ENCODE data around the gene KIAA0408. TPM values are rescaled to one million over a fixed set of nuclear protein-coding genes. Genes with fewer than 3 reads are reported as not detected.

Gene KIAA0408
- total and polyA plus RNA-seq, 4 experiments from 2014 or later, result 1.8 to 6.9 (median 6.8) TPM; not detected in 1

DNA sequence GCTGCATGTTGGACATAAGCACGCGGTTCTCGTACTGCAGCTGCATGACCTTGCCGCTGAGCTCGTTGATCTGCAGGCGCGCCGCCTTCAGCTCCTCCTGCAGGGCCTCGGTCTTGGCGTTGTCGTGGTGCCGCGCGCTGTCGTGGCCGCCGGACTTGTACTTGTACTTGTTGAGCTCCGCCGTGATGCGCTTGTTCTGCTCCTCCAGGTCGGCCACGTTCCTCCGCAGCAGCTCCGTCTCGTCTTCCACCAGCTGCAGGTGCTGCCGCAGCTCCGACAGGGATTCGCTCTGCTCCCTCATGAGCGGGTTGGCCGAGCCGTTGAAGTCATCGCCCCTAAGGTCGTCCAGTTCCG is 16.6 kb upstream of the KIAA0408 start:
- Histone ChIP-seq H3K27me3 (ENCODE audit: insufficient read depth, low read length) (no peaks in the 10 kb centered on the region), H3K9me3 (ENCODE audit: control insufficient read depth in 1 of 2, low read length in 2 of 2) (no peaks in the 10 kb centered on the region), H3K27ac (ENCODE audit: low read depth, low read length) (no peak overlapping the region), H3K36me3 (ENCODE audit: insufficient read depth, low read length) (no peaks in the 10 kb centered on the region), H3K4me1 (ENCODE audit: insufficient read depth, low read length) (no peaks in the 10 kb centered on the region), H3K4me3 (ENCODE audit: low read length in 2 of 2) (no peak overlapping the region)
- no peak for DNase-seq
- ChIA-PET POLR2A (ENCODE audit: partially characterized antibody) (no interaction called here), CTCF (ENCODE audit: partially characterized antibody) (interaction anchor here (0.8 to 1.6 kb wide), 3 partner anchors 9 to 45 kb away, joined by 3 to 6 read pairs (median 3); no protein-coding TSS in a partner anchor)
- intact Hi-C loops (cut with micrococcal nuclease), result no loop called here
- Mint-ChIP-seq H3K9me3 (no peaks in the 10 kb centered on the region), H3K27me3 (no peaks in the 10 kb centered on the region), H3K36me3 (peaks cover 28 to 52% of the 10 kb centered on the region in 2 donors), H3K4me1 (peaks cover 0 to 1% (median 0%) of the 10 kb centered on the region in 4 donors), H3K4me3 (peak overlapping the region in 2 of 8 donors; percentile 15 to 27), H3K27ac (no peak overlapping the region)

DNA sequence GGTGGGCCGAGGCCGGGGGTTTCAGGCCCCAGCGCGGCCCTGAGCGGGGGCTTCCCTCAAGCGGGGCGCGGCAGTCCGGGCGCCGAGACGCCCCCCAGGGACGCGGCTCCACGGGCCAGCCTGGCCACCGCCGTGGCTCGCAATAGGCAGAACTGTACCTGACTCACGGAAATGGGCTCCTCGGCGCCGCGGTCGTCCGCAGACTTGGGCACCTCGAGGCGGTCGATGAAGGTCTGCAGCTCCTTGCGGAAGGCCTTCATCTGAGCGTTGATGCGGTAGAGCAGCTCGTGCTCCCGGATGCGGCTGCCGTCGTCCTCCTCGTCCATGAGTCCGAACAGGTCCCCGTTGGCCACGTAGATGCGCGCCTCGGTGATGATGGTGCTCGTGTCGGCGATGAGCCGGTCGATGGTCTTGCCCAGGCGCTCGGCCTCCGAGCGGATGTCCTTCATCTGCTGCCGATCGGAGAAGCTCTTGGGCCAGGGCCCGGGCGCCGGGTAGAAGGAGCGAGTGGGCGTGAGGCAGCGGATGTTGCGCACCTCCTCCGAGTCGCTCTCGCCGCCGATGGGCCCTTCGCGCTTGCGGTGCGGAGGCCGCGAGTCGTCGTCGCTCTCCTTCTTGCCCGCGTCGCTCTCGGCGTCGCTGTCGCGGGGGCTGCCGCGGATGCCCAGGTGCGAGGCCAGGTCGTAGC is 16.1 kb upstream of the KIAA0408 start:
- no peaks in the 10 kb centered on the region for H3K4me1 ChIP-seq (ENCODE audit: insufficient read depth, low read length)
- H3K36me3 ChIP-seq (ENCODE audit: insufficient read depth, low read length), result no peaks in the 10 kb centered on the region
- ChIA-PET POLR2A (ENCODE audit: partially characterized antibody) (no interaction called here), CTCF (ENCODE audit: partially characterized antibody) (interaction anchor here (0.8 to 1.6 kb wide), 3 partner anchors 8 to 45 kb away, joined by 3 to 6 read pairs (median 3); no protein-coding TSS in a partner anchor)
- no peak for DNase-seq
- H3K9me3 Mint-ChIP-seq, result no peaks in the 10 kb centered on the region
- H3K27me3 ChIP-seq (ENCODE audit: insufficient read depth, low read length), result no peaks in the 10 kb centered on the region
- H3K27ac Mint-ChIP-seq, result no peak overlapping the region
- peaks cover 30 to 50% of the 10 kb centered on the region in 2 donors for H3K36me3 Mint-ChIP-seq
- no peaks in the 10 kb centered on the region for H3K27me3 Mint-ChIP-seq
- no peaks in the 10 kb centered on the region for H3K9me3 ChIP-seq (ENCODE audit: control insufficient read depth in 1 of 2, low read length in 2 of 2)
- H3K27ac ChIP-seq (ENCODE audit: low read depth, low read length), result no peak overlapping the region
- H3K4me3 ChIP-seq (ENCODE audit: low read length in 2 of 2), result no peak overlapping the region
- intact Hi-C loops (cut with micrococcal nuclease), result no loop called here
- H3K4me3 Mint-ChIP-seq, result no peak overlapping the region
- H3K4me1 Mint-ChIP-seq, result peaks cover 0 to 1% (median 0%) of the 10 kb centered on the region in 4 donors

DNA sequence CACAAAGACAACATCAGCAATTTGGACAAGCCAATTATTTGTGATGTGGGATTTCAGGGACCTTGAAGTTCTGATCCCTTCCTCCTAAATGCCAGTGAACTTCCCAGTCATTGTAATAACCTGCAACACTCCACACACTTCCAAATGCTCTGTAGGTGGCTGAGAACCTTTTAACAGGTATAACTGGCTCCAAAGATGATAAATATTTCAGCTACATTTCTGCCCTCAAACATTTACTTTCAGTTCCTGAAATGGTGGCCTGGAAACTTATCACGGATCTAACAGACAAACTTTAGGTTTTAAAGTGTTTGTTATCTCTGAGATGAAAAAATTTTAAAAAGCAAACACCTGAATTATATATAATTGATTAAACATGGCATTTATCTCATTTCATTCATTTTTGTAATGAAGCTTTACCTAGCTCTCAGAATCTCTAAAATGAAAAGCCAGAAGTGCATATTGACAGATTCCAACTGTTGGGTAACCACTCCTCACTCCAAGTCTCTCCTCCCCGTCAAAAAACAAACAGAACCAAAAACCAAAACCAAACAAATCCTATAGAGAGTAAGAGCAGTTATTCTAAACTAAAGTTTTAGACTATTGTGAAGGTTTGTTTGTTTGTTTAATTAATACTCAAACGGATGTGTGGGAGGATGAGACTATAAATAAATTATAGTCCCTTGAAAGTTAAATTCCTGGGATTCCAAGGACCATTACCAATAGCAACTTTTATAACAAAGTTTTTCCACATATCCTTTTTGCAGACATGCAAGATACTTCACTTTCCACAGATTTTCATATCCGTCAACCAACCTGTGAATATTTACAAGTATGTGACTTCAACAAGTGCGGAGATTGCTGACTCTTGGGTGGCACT is 12.4 kb upstream of the KIAA0408 start:
- CTCF ChIA-PET (ENCODE audit: partially characterized antibody), result interaction anchor here (1.2 kb wide), 1 partner anchor 44 kb away, joined by 3 read pairs; no protein-coding TSS in a partner anchor
- H3K27ac Mint-ChIP-seq, result no peak overlapping the region
- H3K27me3 Mint-ChIP-seq, result no peaks in the 10 kb centered on the region
- POLR2A ChIA-PET (ENCODE audit: partially characterized antibody), result no interaction called here
- H3K9me3 ChIP-seq (ENCODE audit: control insufficient read depth in 1 of 2, low read length in 2 of 2), result no peaks in the 10 kb centered on the region
- H3K36me3 Mint-ChIP-seq, result peaks cover 15 to 35% of the 10 kb centered on the region in 2 donors
- no peaks in the 10 kb centered on the region for H3K9me3 Mint-ChIP-seq
- H3K27me3 ChIP-seq (ENCODE audit: insufficient read depth, low read length), result no peaks in the 10 kb centered on the region
- no peaks in the 10 kb centered on the region for H3K36me3 ChIP-seq (ENCODE audit: insufficient read depth, low read length)
- H3K4me3 ChIP-seq (ENCODE audit: low read length in 2 of 2), result no peak overlapping the region
- DNase-seq, result no peak
- no peaks in the 10 kb centered on the region for H3K4me1 Mint-ChIP-seq
- H3K4me3 Mint-ChIP-seq, result no peak overlapping the region
- H3K27ac ChIP-seq (ENCODE audit: low read depth, low read length), result no peak overlapping the region
- H3K4me1 ChIP-seq (ENCODE audit: insufficient read depth, low read length), result no peaks in the 10 kb centered on the region
- intact Hi-C loops (cut with micrococcal nuclease), result no loop called here

DNA sequence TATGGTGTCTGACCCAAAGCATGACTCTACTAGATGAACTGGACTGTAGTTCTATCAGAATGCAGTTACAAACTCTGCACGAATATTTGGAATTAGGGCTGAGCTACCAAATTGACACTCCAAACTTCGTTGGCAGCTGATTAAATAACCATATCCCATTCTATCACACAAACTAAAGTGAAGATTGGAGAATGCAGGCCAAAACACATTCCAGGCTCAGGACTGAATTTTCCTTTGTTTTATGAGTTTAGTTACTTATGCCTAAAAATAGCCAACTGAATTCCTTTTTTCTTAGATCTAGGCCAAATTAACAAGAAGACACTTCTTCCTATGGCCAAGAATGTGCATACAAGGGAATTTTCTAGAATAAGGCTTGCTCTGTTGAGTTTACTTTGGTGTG is 9.7 kb upstream of the KIAA0408 start:
- Mint-ChIP-seq H3K27ac (no peak overlapping the region), H3K4me1 (no peaks in the 10 kb centered on the region), H3K9me3 (no peaks in the 10 kb centered on the region), H3K36me3 (peaks cover 8 to 21% of the 10 kb centered on the region in 2 donors), H3K4me3 (no peak overlapping the region), H3K27me3 (no peaks in the 10 kb centered on the region)
- ChIA-PET POLR2A (ENCODE audit: partially characterized antibody) (interaction anchor here (1.3 kb wide), 1 partner anchor 47 kb away, joined by 3 read pairs; no protein-coding TSS in a partner anchor), CTCF (ENCODE audit: partially characterized antibody) (interaction anchor here (1.6 to 1.7 kb wide), 2 partner anchors 47 to 71 kb away, joined by 7 to 9 read pairs; no protein-coding TSS in a partner anchor)
- Histone ChIP-seq H3K9me3 (ENCODE audit: control insufficient read depth in 1 of 2, low read length in 2 of 2) (no peaks in the 10 kb centered on the region), H3K27ac (ENCODE audit: low read depth, low read length) (no peak overlapping the region), H3K36me3 (ENCODE audit: insufficient read depth, low read length) (no peaks in the 10 kb centered on the region), H3K27me3 (ENCODE audit: insufficient read depth, low read length) (no peaks in the 10 kb centered on the region), H3K4me1 (ENCODE audit: insufficient read depth, low read length) (no peaks in the 10 kb centered on the region), H3K4me3 (ENCODE audit: low read length in 2 of 2) (no peak overlapping the region)
- DNase-seq, result no peak
- intact Hi-C loops (cut with micrococcal nuclease), result loop anchor here (5.0 to 10.0 kb wide), 3 partner anchors 167 to 1783 kb away; no protein-coding TSS in a partner anchor

DNA sequence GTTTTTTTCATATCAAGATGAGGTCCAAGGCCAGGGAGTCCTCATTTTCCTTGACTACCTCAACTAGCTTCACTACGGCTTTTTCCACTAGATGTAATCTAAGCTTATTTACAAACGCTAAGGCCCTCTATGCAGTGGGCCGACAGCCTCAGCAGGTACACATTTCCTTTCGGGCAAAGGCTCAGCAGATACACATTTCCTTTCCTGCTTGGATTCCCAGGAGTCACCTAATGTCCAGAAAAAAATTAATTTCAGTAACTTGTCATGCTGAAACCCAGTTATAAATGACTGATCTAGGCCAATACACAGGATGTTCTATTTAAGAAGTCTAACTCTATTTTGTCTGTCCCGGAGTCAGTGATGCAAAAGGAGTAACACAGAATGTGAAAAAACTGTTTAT is 7.2 kb upstream of the KIAA0408 start:
- intact Hi-C loops (cut with micrococcal nuclease), result loop anchor here (5.0 to 10.0 kb wide), 3 partner anchors 164 to 1786 kb away; no protein-coding TSS in a partner anchor
- H3K4me1 ChIP-seq (ENCODE audit: insufficient read depth, low read length), result no peaks in the 10 kb centered on the region
- Mint-ChIP-seq H3K4me1 (no peaks in the 10 kb centered on the region), H3K4me3 (no peak overlapping the region), H3K9me3 (no peaks in the 10 kb centered on the region), H3K36me3 (peaks cover 2 to 6% of the 10 kb centered on the region in 2 donors), H3K27me3 (no peaks in the 10 kb centered on the region), H3K27ac (no peak overlapping the region)
- no peaks in the 10 kb centered on the region for H3K27me3 ChIP-seq (ENCODE audit: insufficient read depth, low read length)
- ChIA-PET POLR2A (ENCODE audit: partially characterized antibody) (no interaction called here), CTCF (ENCODE audit: partially characterized antibody) (interaction anchor here (0.9 to 6.3 kb wide), 10 partner anchors 10 to 164 kb away, joined by 3 to 59 read pairs (median 6); no protein-coding TSS in a partner anchor)
- no peaks in the 10 kb centered on the region for H3K9me3 ChIP-seq (ENCODE audit: control insufficient read depth in 1 of 2, low read length in 2 of 2)
- no peak overlapping the region for H3K4me3 ChIP-seq (ENCODE audit: low read length in 2 of 2)
- no peaks in the 10 kb centered on the region for H3K36me3 ChIP-seq (ENCODE audit: insufficient read depth, low read length)
- DNase-seq, result no peak
- H3K27ac ChIP-seq (ENCODE audit: low read depth, low read length), result no peak overlapping the region

DNA sequence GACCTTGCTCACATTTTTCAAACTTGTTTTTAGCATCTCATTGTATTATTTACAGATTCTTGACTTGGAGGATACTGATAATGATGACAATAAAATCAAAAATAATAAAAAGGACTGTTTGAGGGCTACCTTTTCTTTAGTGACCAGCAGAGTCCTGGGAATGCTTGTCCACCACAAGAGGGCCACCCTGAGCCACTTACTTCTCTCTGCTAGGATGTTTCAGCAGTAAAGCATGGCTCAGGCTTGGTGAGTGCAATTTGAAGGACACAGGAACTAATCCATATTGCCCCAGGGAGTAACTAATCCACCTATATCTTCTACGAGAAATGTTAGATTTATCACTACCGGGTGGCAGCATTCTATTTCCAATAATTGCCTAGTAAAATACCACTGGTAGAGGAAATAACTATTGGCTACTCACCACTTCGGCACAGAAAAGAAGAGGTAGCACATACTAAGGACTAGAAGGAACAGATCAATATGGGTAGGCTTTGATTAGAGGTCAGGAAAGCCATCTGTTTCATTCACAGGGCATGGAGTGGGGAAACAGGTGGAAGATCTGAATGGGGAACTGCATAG is 5.8 kb upstream of the KIAA0408 start:
- H3K9me3 Mint-ChIP-seq, result no peaks in the 10 kb centered on the region
- no peaks in the 10 kb centered on the region for H3K27me3 Mint-ChIP-seq
- H3K4me3 Mint-ChIP-seq, result no peak overlapping the region
- Histone ChIP-seq H3K36me3 (ENCODE audit: insufficient read depth, low read length) (no peaks in the 10 kb centered on the region), H3K27ac (ENCODE audit: low read depth, low read length) (no peak overlapping the region), H3K9me3 (ENCODE audit: control insufficient read depth in 1 of 2, low read length in 2 of 2) (no peaks in the 10 kb centered on the region), H3K4me3 (ENCODE audit: low read length in 2 of 2) (no peak overlapping the region), H3K4me1 (ENCODE audit: insufficient read depth, low read length) (no peaks in the 10 kb centered on the region), H3K27me3 (ENCODE audit: insufficient read depth, low read length) (no peaks in the 10 kb centered on the region)
- H3K36me3 Mint-ChIP-seq, result peaks cover 0 to 4% of the 10 kb centered on the region in 2 donors
- CTCF ChIA-PET (ENCODE audit: partially characterized antibody), result interaction anchor here (1.1 to 6.3 kb wide), 8 partner anchors 13 to 165 kb away, joined by 3 to 59 read pairs (median 8); no protein-coding TSS in a partner anchor
- intact Hi-C loops (cut with micrococcal nuclease), result loop anchor here (1.0 to 10.0 kb wide), 7 partner anchors 51 to 1787 kb away; no protein-coding TSS in a partner anchor
- peak; percentile 29 to 50 (median 45) for DNase-seq
- POLR2A ChIA-PET (ENCODE audit: partially characterized antibody), result no interaction called here
- H3K27ac Mint-ChIP-seq, result no peak overlapping the region
- peaks cover 0 to 2% (median 0%) of the 10 kb centered on the region in 4 donors for H3K4me1 Mint-ChIP-seq

All from CD4-positive, alpha-beta memory T cell (primary cell).